ENCODE measurements around the gene SASH1. TPM values are rescaled to one million over a fixed set of nuclear protein-coding genes. Genes with fewer than 3 reads are reported as not detected.

SASH1 gene
- total RNA-seq, 2 donors from 2014 or later: 21.0 to 49.8 TPM

DNA sequence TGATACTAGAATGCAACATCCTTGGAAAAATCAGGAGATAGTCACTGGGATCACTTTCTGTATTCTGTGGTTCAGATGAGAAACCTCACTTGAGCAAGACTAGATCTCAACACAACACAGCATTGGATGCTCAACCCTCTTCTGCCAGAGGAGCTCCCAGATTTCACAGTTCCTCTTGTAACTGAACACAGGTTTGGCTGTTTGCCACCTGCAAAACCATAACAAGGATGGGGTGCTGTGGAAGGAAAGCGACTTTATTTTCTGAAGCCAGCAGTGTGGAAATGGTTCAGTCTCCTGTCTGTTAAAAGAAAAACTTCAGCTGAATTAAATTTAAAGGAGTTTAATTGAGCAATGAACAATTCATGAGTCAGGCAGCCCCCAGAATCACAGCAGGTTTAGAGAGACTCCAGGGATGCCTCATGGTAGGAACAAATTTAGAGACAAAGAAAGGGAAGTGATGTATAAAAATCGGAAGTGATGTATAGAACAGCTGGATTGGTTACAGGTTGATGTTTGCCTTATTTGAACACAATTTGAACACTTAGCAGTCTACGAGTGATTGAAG lies 254.3 kb downstream of the SASH1 start:
- no peaks in the 10 kb centered on the region for H3K4me1 ChIP-seq
- H3K9me3 ChIP-seq: no peaks in the 10 kb centered on the region
- DNase-seq (no peak), ATAC-seq (no peak)
- no peak overlapping the region for H3K4me3 ChIP-seq
- TF ChIP-seq POLR2A (IDR thresholded peaks at IDR 0.05): no peak
- TF ChIP-seq, protein P1, sequence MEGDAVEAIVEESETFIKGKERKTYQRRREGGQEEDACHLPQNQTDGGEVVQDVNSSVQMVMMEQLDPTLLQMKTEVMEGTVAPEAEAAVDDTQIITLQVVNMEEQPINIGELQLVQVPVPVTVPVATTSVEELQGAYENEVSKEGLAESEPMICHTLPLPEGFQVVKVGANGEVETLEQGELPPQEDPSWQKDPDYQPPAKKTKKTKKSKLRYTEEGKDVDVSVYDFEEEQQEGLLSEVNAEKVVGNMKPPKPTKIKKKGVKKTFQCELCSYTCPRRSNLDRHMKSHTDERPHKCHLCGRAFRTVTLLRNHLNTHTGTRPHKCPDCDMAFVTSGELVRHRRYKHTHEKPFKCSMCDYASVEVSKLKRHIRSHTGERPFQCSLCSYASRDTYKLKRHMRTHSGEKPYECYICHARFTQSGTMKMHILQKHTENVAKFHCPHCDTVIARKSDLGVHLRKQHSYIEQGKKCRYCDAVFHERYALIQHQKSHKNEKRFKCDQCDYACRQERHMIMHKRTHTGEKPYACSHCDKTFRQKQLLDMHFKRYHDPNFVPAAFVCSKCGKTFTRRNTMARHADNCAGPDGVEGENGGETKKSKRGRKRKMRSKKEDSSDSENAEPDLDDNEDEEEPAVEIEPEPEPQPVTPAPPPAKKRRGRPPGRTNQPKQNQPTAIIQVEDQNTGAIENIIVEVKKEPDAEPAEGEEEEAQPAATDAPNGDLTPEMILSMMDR (IDR thresholded peaks at IDR 0.05): no peak
- H3K27ac ChIP-seq: no peak overlapping the region
- intact Hi-C loops (cut with DNase I): no loop called here
- H3K27me3 ChIP-seq: no peaks in the 10 kb centered on the region
- H3K36me3 ChIP-seq (replicated peaks in 1 of 2; ENCODE audit: insufficient read depth in 1 of 2, low read depth in 2 of 2): no peaks in the 10 kb centered on the region
- 82 to 90% methylated on average over 3 of the region's 3 CpGs for WGBS, 2 donors

DNA sequence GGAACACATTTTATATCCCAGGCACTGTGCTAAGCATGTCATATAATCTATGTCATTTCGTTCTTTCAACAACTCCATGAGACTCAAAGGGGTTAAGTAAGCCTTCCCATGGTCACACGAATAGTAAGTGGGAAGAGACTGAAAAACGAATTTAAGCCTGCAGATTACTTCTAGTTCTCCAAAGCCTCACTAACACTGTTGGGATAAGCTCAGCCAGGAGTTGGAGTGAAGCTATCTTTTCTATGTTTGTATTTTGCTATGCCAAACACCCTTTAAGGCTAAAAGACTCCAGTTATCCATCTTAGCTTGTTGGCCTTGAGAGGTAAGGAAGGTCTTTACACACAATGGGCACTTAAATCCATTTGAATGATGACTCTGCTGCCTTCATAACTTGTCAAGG lies 256.1 kb downstream of the SASH1 start:
- Histone ChIP-seq H3K27me3 (no peaks in the 10 kb centered on the region), H3K27ac (no peak overlapping the region), H3K4me3 (no peak overlapping the region), H3K4me1 (no peaks in the 10 kb centered on the region), H3K9me3 (no peaks in the 10 kb centered on the region), H3K36me3 (replicated peaks in 1 of 2; ENCODE audit: insufficient read depth in 1 of 2, low read depth in 2 of 2) (no peaks in the 10 kb centered on the region)
- TF ChIP-seq, protein P1 (IDR thresholded peaks at IDR 0.05): no peak
- TF ChIP-seq POLR2A (IDR thresholded peaks at IDR 0.05): no peak
- intact Hi-C loops (cut with DNase I): no loop called here
- no peak for DNase-seq
- no peak for ATAC-seq
- 22 to 35% methylated on average over 3 of the region's 3 CpGs for WGBS, 2 donors

DNA sequence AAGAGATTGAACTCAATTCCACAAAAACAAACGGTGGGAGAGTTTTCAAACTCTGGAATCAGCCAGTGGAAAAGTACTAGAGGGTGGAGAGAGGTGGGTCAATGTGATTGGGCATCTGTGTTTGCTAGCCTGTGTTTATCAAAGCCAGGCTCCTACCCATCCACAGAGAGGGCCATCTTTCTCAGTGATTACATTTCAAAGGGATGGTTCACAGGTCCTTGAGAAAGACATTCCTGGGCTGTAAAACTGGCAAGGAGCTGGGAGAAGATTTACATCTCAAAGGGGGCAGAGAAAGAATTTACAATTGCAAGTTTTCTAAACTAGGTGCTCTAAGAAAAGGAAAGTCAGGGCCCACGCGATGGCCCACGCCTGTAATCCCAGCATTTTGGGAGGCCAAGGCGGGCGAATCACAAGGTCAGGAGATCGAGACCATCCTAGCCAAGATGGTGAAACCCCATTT lies 257.4 kb downstream of the SASH1 start:
- ATAC-seq (no peak), DNase-seq (no peak)
- Histone ChIP-seq H3K4me3 (no peak overlapping the region), H3K9me3 (no peaks in the 10 kb centered on the region), H3K4me1 (no peaks in the 10 kb centered on the region), H3K27me3 (no peaks in the 10 kb centered on the region), H3K36me3 (replicated peaks in 1 of 2; ENCODE audit: insufficient read depth in 1 of 2, low read depth in 2 of 2) (no peaks in the 10 kb centered on the region), H3K27ac (no peak overlapping the region)
- TF ChIP-seq, protein P1 (IDR thresholded peaks at IDR 0.05): no peak
- no peak for TF ChIP-seq POLR2A (IDR thresholded peaks at IDR 0.05)
- intact Hi-C loops (cut with DNase I): no loop called here
- 61 to 71% methylated on average over 7 of the region's 7 CpGs for WGBS, 2 donors

Small RNAs within 50 kb of the gene (small RNA-seq; reads per million reads assigned to genes)
- not detected for gene SNRPEP6

Measured in body of pancreas (tissue), 4 donors.